GM12873 (cell line): ENCODE results near the gene SNAP91.

Experiments
- CTCF ChIP-seq: IDR thresholded peaks from 2 replicates; pipeline ENCODE4 v1.5.1; 2012; ENCODE audit warnings: low read depth, mild to moderate bottlenecking, moderate library complexity, low read length, control low read depth; ENCODE audit not compliant: insufficient read depth; ENCODE audit errors: missing control alignments

The SNAP91 gene

DNA sequence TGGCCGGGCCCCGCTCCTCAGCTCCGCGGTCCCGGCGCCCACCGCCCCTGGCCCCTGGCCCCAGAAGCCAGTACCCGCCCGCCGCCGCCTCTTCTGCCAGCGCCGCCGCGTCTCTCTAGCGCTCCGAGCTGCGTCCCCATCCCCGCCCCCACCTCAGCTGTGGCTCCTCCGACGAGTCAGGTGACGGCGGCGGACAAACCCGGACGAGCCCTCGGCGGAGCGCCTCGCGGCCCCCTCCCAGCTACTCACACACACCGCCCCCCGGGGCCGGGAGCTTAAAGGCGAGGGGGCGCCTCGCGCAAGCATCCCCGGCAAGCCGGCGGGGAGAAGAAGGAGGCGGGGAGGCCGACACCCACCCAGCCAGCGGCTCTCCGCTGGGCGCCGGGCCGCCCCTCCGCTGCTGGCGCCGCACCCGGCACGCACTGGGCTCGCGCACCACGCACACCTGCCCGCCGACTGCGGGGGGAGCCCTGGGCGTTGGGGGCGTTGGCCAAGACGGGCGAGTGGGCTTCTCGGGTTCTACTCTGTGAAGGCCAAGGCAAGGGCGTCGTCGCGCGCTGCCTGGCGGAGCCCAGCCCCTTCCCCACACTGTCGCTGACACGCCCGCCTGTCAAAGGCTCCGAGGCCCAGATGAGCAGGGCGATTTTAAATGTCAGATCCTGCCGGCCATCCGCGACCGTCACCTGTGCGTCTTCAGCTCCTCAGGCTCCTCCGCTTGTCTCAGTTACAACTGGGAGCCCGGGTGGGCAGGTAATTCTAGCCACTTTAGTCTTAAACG is at the start of gene SNAP91:
SNAP91 (minus strand) TSS at position 132 of the 778 bp plus-strand sequence. CDS start 1,174 bp downstream, outside the sequence.
- TF ChIP-seq CTCF, result no peak

- no peak for TF ChIP-seq CTCF
Observed at GRCh38 chr6:83758533-83758932, 49.6 kb upstream of the SNAP91 start.

DNA sequence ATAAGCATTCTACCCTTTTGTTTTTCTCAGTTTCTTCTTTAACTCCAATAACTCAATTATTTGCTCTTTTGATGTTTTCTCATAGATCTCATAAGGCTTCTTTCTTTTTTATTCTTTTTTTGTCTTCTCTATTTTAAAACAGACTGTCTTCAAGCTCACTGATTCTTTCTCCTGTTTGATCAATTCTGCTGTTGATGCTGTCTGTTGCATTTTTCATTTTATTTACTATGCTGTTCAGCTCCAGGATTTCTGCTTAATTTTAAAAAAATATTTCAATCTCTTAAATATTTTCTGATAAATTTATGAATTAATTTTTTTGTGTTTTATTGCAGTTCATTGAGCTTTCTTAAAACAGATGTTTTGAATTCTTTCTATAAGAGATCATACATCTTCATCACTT is 48.1 kb upstream of the SNAP91 start:
- TF ChIP-seq CTCF, result no peak

DNA sequence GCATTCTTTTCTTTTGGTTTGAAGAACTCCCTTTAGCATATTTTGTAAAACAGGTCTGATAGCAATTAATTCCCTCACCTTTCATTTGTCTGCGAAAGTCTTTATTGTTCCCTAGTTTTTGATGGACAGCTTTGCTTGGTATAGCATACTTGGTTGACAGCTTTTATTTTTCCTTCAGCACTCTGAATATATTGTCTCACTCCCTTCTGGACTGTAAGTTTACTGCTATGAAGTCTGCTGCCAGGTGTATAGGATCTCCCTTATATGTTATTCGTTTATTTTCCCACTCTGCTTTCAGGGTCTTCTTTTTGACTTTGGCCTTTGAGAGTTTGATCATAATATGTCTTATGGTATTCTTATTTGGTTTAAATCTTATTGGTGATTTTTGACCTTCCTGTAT is 47.7 kb upstream of the SNAP91 start:
- TF ChIP-seq CTCF, result no peak

GRCh38 chr6:83741089-83741488 is 32.2 kb upstream of the SNAP91 start:
- TF ChIP-seq CTCF, result no peak

GRCh38 chr6:83735461-83735860 is 26.6 kb upstream of the SNAP91 start:
- TF ChIP-seq CTCF, result no peak

DNA sequence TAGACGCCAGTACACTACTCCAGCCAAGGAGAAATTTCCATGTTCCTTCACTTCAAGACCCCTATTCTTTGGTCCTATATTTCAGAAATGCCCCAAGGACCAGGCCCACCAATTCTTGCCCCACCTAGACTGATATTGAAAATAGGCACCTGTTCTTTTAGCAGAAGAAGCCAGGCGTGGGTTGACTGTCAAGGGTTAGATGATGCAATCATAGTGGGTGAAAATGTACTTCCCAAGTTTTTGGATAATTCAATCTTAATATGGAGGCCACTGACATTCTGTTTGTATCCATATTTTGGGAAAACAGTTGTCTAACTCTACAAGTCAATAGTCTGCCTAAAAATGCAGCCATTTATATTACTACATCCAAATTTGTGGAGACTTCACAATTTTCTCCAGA is 21.0 kb upstream of the SNAP91 start:
- TF ChIP-seq CTCF, result no peak
